Measurements from ENCODE around the gene FAM135A.

- no peak for TF ChIP-seq CTCF (IDR thresholded peaks at IDR 0.05)
- no peak for TF ChIP-seq POLR2A (IDR thresholded peaks at IDR 0.05)
Measured at GRCh38 chr6:70552974-70553373, 139.7 kb downstream of the FAM135A start.

Data from uterus (tissue), 2 donors.